ENCODE measurements around the gene BAZ1B. TPM values are rescaled to one million over a fixed set of nuclear protein-coding genes. Genes with fewer than 3 reads are reported as not detected.

The BAZ1B gene
- total and polyA plus RNA-seq, 4 donors = 8.6 to 31.3 (median 21.5) TPM

DNA sequence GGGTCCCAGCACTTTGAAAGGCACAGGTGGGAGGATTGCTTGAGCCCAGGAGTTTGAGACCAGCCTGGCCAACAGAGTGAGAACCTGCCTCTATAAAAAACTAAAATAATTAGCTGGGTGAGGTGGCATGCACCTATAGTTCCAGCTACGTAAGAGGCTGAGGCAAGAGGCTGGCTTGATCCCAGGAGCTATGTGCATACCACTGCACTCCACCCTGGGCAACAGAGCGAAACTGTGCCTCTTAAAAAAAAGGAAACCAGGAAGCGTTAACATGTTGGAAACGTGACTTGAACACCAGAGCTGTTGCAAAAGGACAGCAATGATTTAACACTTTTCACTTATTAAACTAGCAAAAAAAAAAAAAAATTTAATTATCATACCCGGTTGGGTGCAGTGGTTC, 12.6 kb downstream of the BAZ1B start:
- no peak overlapping the region for H3K4me3 ChIP-seq (ENCODE audit: low read depth in 1 of 3, low read length in 3 of 3)
- WGBS = 92% methylated on average over 5 of the region's 5 CpGs

GRCh38 chr7:73507556-73507955, 14.5 kb downstream of the BAZ1B start:
- Histone ChIP-seq H3K9me3 (ENCODE audit: control insufficient read depth in 4 of 4, low read length in 3 of 4) (no peaks in the 10 kb centered on the region), H3K27ac (ENCODE audit: low read depth in 1 of 2, low read length in 2 of 2) (no peak overlapping the region), H3K9ac (ENCODE audit: low read depth in 1 of 2, low read length in 2 of 2) (no peak overlapping the region), H3K4me1 (ENCODE audit: control insufficient read depth in 4 of 4, insufficient read depth in 4 of 4, low read length in 3 of 4) (no peaks in the 10 kb centered on the region), H3K27me3 (ENCODE audit: control insufficient read depth in 4 of 4, insufficient read depth in 4 of 4, low read length in 3 of 4) (no peaks in the 10 kb centered on the region), H3K4me3 (ENCODE audit: low read depth in 1 of 3, low read length in 3 of 3) (no peak overlapping the region), H3K36me3 (ENCODE audit: control insufficient read depth in 4 of 4, insufficient read depth in 3 of 4, low read depth in 1 of 4, low read length in 3 of 4) (peaks cover 27 to 55% (median 50%) of the 10 kb centered on the region in 4 donors)
- no peak for DNase-seq (ENCODE audit: low spot score)
- 97% methylated on average over 2 of the region's 2 CpGs for WGBS
- TF ChIP-seq EGR1 (IDR thresholded peaks at IDR 0.05; ENCODE audit: low read depth in 2 of 2) (no peak), RXRA (IDR thresholded peaks at IDR 0.05) (no peak), FOXA2 (IDR thresholded peaks at IDR 0.05) (no peak), ZBTB33 (IDR thresholded peaks at IDR 0.05) (no peak), JUND (IDR thresholded peaks at IDR 0.05) (no peak), TAF1 (conservative IDR thresholded peaks at IDR 0.05) (no peak), YY1 (IDR thresholded peaks at IDR 0.05) (no peak), ATF3 (IDR thresholded peaks at IDR 0.05) (no peak), GABPA (IDR thresholded peaks at IDR 0.05 in 1 of 2, conservative IDR thresholded peaks at IDR 0.05 in 1 of 2) (no peak), HNF4G (IDR thresholded peaks at IDR 0.05) (no peak), RAD21 (IDR thresholded peaks at IDR 0.05) (no peak), MAX (IDR thresholded peaks at IDR 0.05) (no peak)
- TF ChIP-seq, protein P1, sequence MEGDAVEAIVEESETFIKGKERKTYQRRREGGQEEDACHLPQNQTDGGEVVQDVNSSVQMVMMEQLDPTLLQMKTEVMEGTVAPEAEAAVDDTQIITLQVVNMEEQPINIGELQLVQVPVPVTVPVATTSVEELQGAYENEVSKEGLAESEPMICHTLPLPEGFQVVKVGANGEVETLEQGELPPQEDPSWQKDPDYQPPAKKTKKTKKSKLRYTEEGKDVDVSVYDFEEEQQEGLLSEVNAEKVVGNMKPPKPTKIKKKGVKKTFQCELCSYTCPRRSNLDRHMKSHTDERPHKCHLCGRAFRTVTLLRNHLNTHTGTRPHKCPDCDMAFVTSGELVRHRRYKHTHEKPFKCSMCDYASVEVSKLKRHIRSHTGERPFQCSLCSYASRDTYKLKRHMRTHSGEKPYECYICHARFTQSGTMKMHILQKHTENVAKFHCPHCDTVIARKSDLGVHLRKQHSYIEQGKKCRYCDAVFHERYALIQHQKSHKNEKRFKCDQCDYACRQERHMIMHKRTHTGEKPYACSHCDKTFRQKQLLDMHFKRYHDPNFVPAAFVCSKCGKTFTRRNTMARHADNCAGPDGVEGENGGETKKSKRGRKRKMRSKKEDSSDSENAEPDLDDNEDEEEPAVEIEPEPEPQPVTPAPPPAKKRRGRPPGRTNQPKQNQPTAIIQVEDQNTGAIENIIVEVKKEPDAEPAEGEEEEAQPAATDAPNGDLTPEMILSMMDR (IDR thresholded peaks at IDR 0.05; ENCODE audit: low read depth, low read length, missing input control) = no peak

More for the DNA sequence above, 12.6 kb downstream of the BAZ1B start:
- Histone ChIP-seq H3K9ac (ENCODE audit: low read depth in 1 of 2, low read length in 2 of 2) (no peak overlapping the region), H3K27me3 (ENCODE audit: control insufficient read depth in 4 of 4, insufficient read depth in 4 of 4, low read length in 3 of 4) (no peaks in the 10 kb centered on the region), H3K36me3 (ENCODE audit: control insufficient read depth in 4 of 4, insufficient read depth in 3 of 4, low read depth in 1 of 4, low read length in 3 of 4) (peaks cover 18 to 43% (median 40%) of the 10 kb centered on the region in 4 donors), H3K27ac (ENCODE audit: low read depth in 1 of 2, low read length in 2 of 2) (no peak overlapping the region), H3K4me1 (ENCODE audit: control insufficient read depth in 4 of 4, insufficient read depth in 4 of 4, low read length in 3 of 4) (peaks cover 0 to 6% (median 1%) of the 10 kb centered on the region in 4 donors), H3K9me3 (ENCODE audit: control insufficient read depth in 4 of 4, low read length in 3 of 4) (no peaks in the 10 kb centered on the region)
- no peak for DNase-seq (ENCODE audit: low spot score)
- no peak for TF ChIP-seq REST (IDR thresholded peaks at IDR 0.05)
- TF ChIP-seq HNF4G (IDR thresholded peaks at IDR 0.05) = no peak
- TF ChIP-seq RAD21 (IDR thresholded peaks at IDR 0.05) = no peak
- TF ChIP-seq ZBTB33 (IDR thresholded peaks at IDR 0.05) = no peak
- no peak for TF ChIP-seq FOXA1 (IDR thresholded peaks at IDR 0.05)
- TF ChIP-seq TAF1 (conservative IDR thresholded peaks at IDR 0.05) = no peak
- TF ChIP-seq EGR1 (IDR thresholded peaks at IDR 0.05; ENCODE audit: low read depth in 2 of 2) = no peak
- TF ChIP-seq SP1 (IDR thresholded peaks at IDR 0.05) = no peak
- TF ChIP-seq GABPA (IDR thresholded peaks at IDR 0.05 in 1 of 2, conservative IDR thresholded peaks at IDR 0.05 in 1 of 2) = no peak
- no peak for TF ChIP-seq JUND (IDR thresholded peaks at IDR 0.05)
- TF ChIP-seq NR2F2 (IDR thresholded peaks at IDR 0.05) = no peak

All from liver (tissue), 9 donors.